K562 (cell line): Measurements from ENCODE around the gene WNT16. TPM values are rescaled to one million over a fixed set of nuclear protein-coding genes. Genes with fewer than 3 reads are reported as not detected.

Source experiments
- ATAC-seq: fragments of 200-7000 bp; cut with Tn5 transposase; 3 replicates; pipeline ENCODE4 v1.9.1; 2020; ENCODE audit warnings: moderate library complexity
- BruUV-seq: library from RNA; stranded (reverse); fragments of 400-500 nt; replicated peaks from 2 replicates; lab custom pipeline; 2021; lab: Mats Ljungman, UMichigan
- CTCF ChIA-PET: fragments of 300-600 bp; formaldehyde crosslinking; extraction: SDS; loops from one replicate; lab custom pipeline; 2021; ENCODE audit warnings: low intra/inter-chr PET ratio; lab: Yijun Ruan, JAX
- POLR2A ChIA-PET: fragments of 300-600, 350-650 bp; sonication (Branson Sonifier 250); formaldehyde crosslinking; extraction: SDS; loops from one replicate; lab custom pipeline; 2021; ENCODE audit warnings: antibody characterized with exemption, inconsistent platforms; lab: Yijun Ruan, JAX
- DNase-seq, 4 experiments: peaks; one replicate each; pipeline versions ENCODE4 v3.0.0 to v3.0.0-alpha.2; 2011 to 2018; ENCODE audit warnings: low spot score in 3 of 4, mixed read lengths in 3 of 4; ENCODE audit errors: extremely low read depth in 1 of 4
- FAIRE-seq: peaks from 2 replicates; lab custom pipeline; 2011; peaks lifted over from hg19 to GRCh38; lab: Jason Lieb, UNC
- H2AFZ ChIP-seq: 2 replicates; pipeline ENCODE4 v1.6.0; 2011; ENCODE audit warnings: low read depth, low read length, control low read depth, inconsistent platforms
- H3K27ac ChIP-seq: fragments of 200-600 bp; 3 replicates; pipeline ENCODE4 v1.8.0; 2011; ENCODE audit warnings: low read depth, mild to moderate bottlenecking, control low read depth, inconsistent platforms, low read length, moderate library complexity, mixed read lengths; ENCODE audit errors: extremely low read depth
- H3K27me3 ChIP-seq, 2 experiments: fragments of 300-600 bp in 1 of 2; 2 replicates in 1 of 2; 3 replicates in 1 of 2; pipeline versions ENCODE4 v1.6.0 to v1.8.0; 2011; ENCODE audit warnings: inconsistent platforms in 2 of 2, low read length in 2 of 2, mild to moderate bottlenecking in 1 of 2, mixed read lengths in 1 of 2, moderate library complexity in 1 of 2; ENCODE audit not compliant: control insufficient read depth in 2 of 2, insufficient read depth in 2 of 2
- H3K36me3 ChIP-seq: fragments of 300-600 bp; 3 replicates; pipeline ENCODE4 v1.8.0; 2011; ENCODE audit warnings: mild to moderate bottlenecking, low read length, inconsistent platforms; ENCODE audit not compliant: control insufficient read depth, insufficient read depth
- H3K4me1 ChIP-seq, 2 experiments: fragments of 200-600 bp in 1 of 2; replicated peaks in 1 of 2; 2 replicates in 1 of 2; 3 replicates in 1 of 2; pipeline versions ENCODE4 v1.5.1 to v1.8.0; 2011; ENCODE audit warnings: inconsistent platforms in 2 of 2, low read length in 2 of 2, mild to moderate bottlenecking in 1 of 2, mixed read lengths in 1 of 2, moderate library complexity in 1 of 2; ENCODE audit not compliant: control insufficient read depth in 2 of 2, insufficient read depth in 2 of 2
- H3K4me2 ChIP-seq: 2 replicates; pipeline ENCODE4 v1.6.1; 2011; ENCODE audit warnings: low read length, control low read depth, inconsistent platforms, mixed read lengths; ENCODE audit not compliant: insufficient read depth
- H3K4me3 ChIP-seq: fragments of 200-600 bp; sonication (generic), shearing (Covaris generic); 2 replicates; pipeline ENCODE4 v1.5.1; 2016; ENCODE audit warnings: control low read depth, inconsistent platforms
- H3K79me2 ChIP-seq: fragments of 200-600 bp; 3 replicates; pipeline ENCODE4 v1.8.0; 2011; ENCODE audit warnings: low read length, inconsistent platforms; ENCODE audit not compliant: control insufficient read depth, insufficient read depth
- H3K9ac ChIP-seq, 2 experiments: 2 replicates each; pipeline versions ENCODE4 v1.6.0 to v1.6.1; 2011; ENCODE audit warnings: low read depth in 2 of 2, low read length in 2 of 2, control low read depth in 1 of 2, inconsistent platforms in 1 of 2, mild to moderate bottlenecking in 1 of 2, mixed read lengths in 1 of 2; ENCODE audit not compliant: insufficient read depth in 1 of 2
- H3K9me1 ChIP-seq: one replicate; pipeline ENCODE4 v1.6.0; 2011; ENCODE audit warnings: inconsistent platforms, mild to moderate bottlenecking, low read length, moderate library complexity; ENCODE audit not compliant: control insufficient read depth, insufficient read depth
- H3K9me3 ChIP-seq: replicated peaks from 2 replicates; pipeline ENCODE4 v1.5.1; 2011; ENCODE audit warnings: low read depth, low read length, inconsistent platforms; ENCODE audit not compliant: control insufficient read depth, insufficient read depth
- H4K20me1 ChIP-seq: replicated peaks from 2 replicates; pipeline ENCODE4 v1.6.1; 2011; ENCODE audit warnings: low read length, inconsistent platforms, mixed read lengths; ENCODE audit not compliant: control insufficient read depth, insufficient read depth
- ATF7 ChIP-seq: fragments of 450-650 bp; IDR thresholded peaks from 2 replicates; pipeline ENCODE4 v1.7.1; 2014; ENCODE audit warnings: mild to moderate bottlenecking, moderate library complexity
- CEBPB ChIP-seq: fragments of 450-650 bp; IDR thresholded peaks from 2 replicates; pipeline ENCODE4 v1.6.1; 2016; ENCODE audit warnings: missing genetic modification characterization, missing compliant biosample characterization
- CEBPG ChIP-seq, 3 experiments: fragments of 200-800 bp in 1 of 3; sonication (Bioruptor generic) in 1 of 3; sonication (generic) in 1 of 3; formaldehyde crosslinking in 1 of 3; IDR thresholded peaks in 2 of 3; conservative IDR thresholded peaks in 1 of 3; 2 replicates each; pipeline versions ENCODE4 v1.6.1 to v1.8.0; 2016 to 2022; ENCODE audit warnings: missing compliant biosample characterization in 2 of 3, missing genetic modification characterization in 2 of 3, mild to moderate bottlenecking in 1 of 3, missing genetic modification reagents in 1 of 3
- CSDE1 ChIP-seq, 2 experiments: fragments of 450-650 bp; IDR thresholded peaks; 2 replicates each; pipeline ENCODE4 v1.6.1; 2016; ENCODE audit warnings: mild to moderate bottlenecking in 1 of 2
- ETV1 ChIP-seq: fragments of 450-650 bp; conservative IDR thresholded peaks from 2 replicates; pipeline ENCODE4 v1.6.1; 2016; ENCODE audit warnings: missing genetic modification characterization, control low read depth, low read depth, missing compliant biosample characterization
- FOS ChIP-seq: IDR thresholded peaks from 3 replicates; pipeline ENCODE4 v1.6.1; 2011; ENCODE audit not compliant: insufficient read length; ENCODE audit errors: extremely low read depth
- HNRNPL ChIP-seq: fragments of 200-400 bp; formaldehyde crosslinking; IDR thresholded peaks from 2 replicates; pipeline ENCODE4 v1.6.1; 2017; ENCODE audit warnings: low read depth, mild to moderate bottlenecking, low read length
- MEF2D ChIP-seq: conservative IDR thresholded peaks from 2 replicates; pipeline ENCODE4 v1.6.1; 2016; ENCODE audit warnings: low read depth, missing genetic modification characterization, missing compliant biosample characterization
- NR2C2 ChIP-seq, 2 experiments: fragments of 200-800 bp in 1 of 2; sonication (Bioruptor generic) in 1 of 2; sonication (generic) in 1 of 2; formaldehyde crosslinking in 1 of 2; IDR thresholded peaks; 2 replicates each; pipeline versions ENCODE4 v1.6.1 to v1.8.0; 2016 to 2022; ENCODE audit warnings: mild to moderate bottlenecking in 1 of 2, missing compliant biosample characterization in 1 of 2, missing genetic modification characterization in 1 of 2, missing genetic modification reagents in 1 of 2
- ZNF280A ChIP-seq: fragments of 450-650 bp; IDR thresholded peaks from 2 replicates; pipeline ENCODE4 v1.6.1; 2018; ENCODE audit warnings: mild to moderate bottlenecking, low read depth; ENCODE audit not compliant: partially characterized antibody
- ZNF431 ChIP-seq: sonication (generic); formaldehyde crosslinking; IDR thresholded peaks from 2 replicates; pipeline ENCODE4 v1.8.0; 2022; ENCODE audit warnings: mild to moderate bottlenecking, missing genetic modification reagents
- ZNF740 ChIP-seq, 3 experiments: fragments of 200-800 bp in 1 of 3; sonication (Bioruptor generic) in 1 of 3; sonication (generic) in 1 of 3; formaldehyde crosslinking in 1 of 3; IDR thresholded peaks; 2 replicates each; pipeline versions ENCODE4 v1.6.1 to v1.8.0; 2016 to 2022; ENCODE audit warnings: mild to moderate bottlenecking in 2 of 3, missing compliant biosample characterization in 2 of 3, missing genetic modification characterization in 2 of 3, missing genetic modification reagents in 1 of 3
- ZNF764 ChIP-seq: fragments of 250-450 bp; sonication (Bioruptor Pico); IDR thresholded peaks from 2 replicates; pipeline ENCODE4 v1.4.0; 2020; ENCODE audit warnings: low read depth, mild to moderate bottlenecking, moderate library complexity
- WGBS: fragments of 100-300 bp; shearing (Covaris generic); methylation state at CpG from one replicate; pipeline ENCODE4 v1.1.6; 2016; ENCODE audit warnings: low coverage, mixed read lengths; ENCODE audit not compliant: insufficient coverage; ENCODE audit errors: missing lambda C conversion rate; 5-methylcytosine and 5-hydroxymethylcytosine counted together
- in situ Hi-C: fragments of 300-500 bp; cut with MboI; formaldehyde crosslinking; loops from 4 replicates; pipeline ENCODE4 v1.15.0; 2018; ENCODE audit warnings: inconsistent platforms, mixed read lengths
- intact Hi-C: fragments of 100-400 bp; cut with micrococcal nuclease; formaldehyde crosslinking; loops from 2 replicates; pipeline ENCODE4 v1.14.2; 2022
- polyA plus RNA-seq, 8 experiments: library from polyadenylated mRNA; depleted of rRNA in 4 of 8; stranded (reverse) in 5 of 8; unstranded in 3 of 8; fragments of >200 nt; fragmentation: Nextera tagmentation in 2 of 8; fragmentation: Illumina TruSeq in 1 of 8; extraction: Ambion mirVana in 2 of 8; extraction: Trizol in 1 of 8; gene quantifications; 2 replicates each; pipeline versions ENCODE4 v1.2.1 to v1.2.3, GENCODE V29; 2011 to 2014; ENCODE audit warnings: inconsistent platforms in 1 of 8, missing spikeins in 1 of 8
- total RNA-seq, 7 experiments: library from RNA; depleted of rRNA in 6 of 7; stranded (reverse); fragments of >200 nt in 6 of 7; fragmentation: Illumina TruSeq in 2 of 7; extraction: Trizol in 2 of 7; gene quantifications; 2 replicates each; pipeline versions ENCODE4 v1.2.1 to v1.2.3, GENCODE V29; 2011 to 2021; ENCODE audit warnings: low replicate concordance in 1 of 7

Gene WNT16
- total and polyA plus RNA-seq, 9 of the 15 experiments (the other 6 are each of a cell fraction or from before 2014, with no cell fraction given) = 0.06 to 0.07 TPM; not detected in 7

- TF ChIP-seq HNRNPL (no peak), CEBPG (CRISPR knock-in tag; IDR thresholded peaks at IDR 0.05) (no peak), CEBPG (tag; conservative IDR thresholded peaks at IDR 0.05 in 1 of 2, IDR thresholded peaks at IDR 0.05 in 1 of 2) (peak in 1 of 2 experiments; percentile 65; a peak in 2 of 4 replicates), CEBPB (tag) (peak; percentile 55)
- WGBS = 86% methylated on average over 2 of the region's 2 CpGs
- in situ Hi-C loops = no loop called here
- no TSS peak for BruUV-seq
- no peaks in the 10 kb centered on the region for H3K9me3 ChIP-seq
- peaks cover 4% of the 10 kb centered on the region; the same call in 1 of the 3 replicates for H3K36me3 ChIP-seq
- no peak for FAIRE-seq
- no peak overlapping the region for H2AFZ ChIP-seq
- no peaks in the 10 kb centered on the region for H3K79me2 ChIP-seq
- H4K20me1 ChIP-seq = no peaks in the 10 kb centered on the region
- CTCF ChIA-PET = no interaction called here
- no peaks in the 10 kb centered on the region for H3K27me3 ChIP-seq
- ATAC-seq = no peak
- H3K9ac ChIP-seq = no peak overlapping the region
- H3K4me2 ChIP-seq = no peak overlapping the region
- intact Hi-C loops = no loop called here
- H3K27ac ChIP-seq = no peak overlapping the region
- H3K4me1 ChIP-seq = no peaks in the 10 kb centered on the region
- no peak for DNase-seq
- no peak overlapping the region for H3K4me3 ChIP-seq
- H3K9me1 ChIP-seq = no peaks in the 10 kb centered on the region
- POLR2A ChIA-PET = no interaction called here
Measured at GRCh38 chr7:121344093-121344492, 15.3 kb downstream of the WNT16 start.

GRCh38 chr7:121344497-121344896, 15.7 kb downstream of the WNT16 start:
- ChIA-PET POLR2A (no interaction called here), CTCF (no interaction called here)
- Histone ChIP-seq H3K9me1 (no peaks in the 10 kb centered on the region), H3K36me3 (peaks cover 4% of the 10 kb centered on the region; the same call in 1 of the 3 replicates), H3K9ac (no peak overlapping the region), H3K4me2 (no peak overlapping the region), H2AFZ (no peak overlapping the region), H3K4me3 (no peak overlapping the region), H3K9me3 (no peaks in the 10 kb centered on the region), H4K20me1 (no peaks in the 10 kb centered on the region), H3K27me3 (no peaks in the 10 kb centered on the region), H3K79me2 (no peaks in the 10 kb centered on the region), H3K4me1 (no peaks in the 10 kb centered on the region), H3K27ac (no peak overlapping the region)
- peak; percentile 43; the same call in 1 of the 3 replicates for ATAC-seq
- intact Hi-C loops = no loop called here
- FAIRE-seq = no peak
- BruUV-seq = no TSS peak
- no peak for DNase-seq
- TF ChIP-seq FOS (no peak), MEF2D (no peak), ETV1 (tag) (no peak), ATF7 (no peak), ZNF280A (no peak), NR2C2 (CRISPR knock-in tag; IDR thresholded peaks at IDR 0.05) (no peak), NR2C2 (tag; IDR thresholded peaks at IDR 0.05) (no peak), CSDE1 (IDR thresholded peaks at IDR 0.05) (no peak), ZNF764 (no peak), ZNF431 (CRISPR knock-in tag) (no peak), ZNF740 (CRISPR knock-in tag; IDR thresholded peaks at IDR 0.05) (no peak), ZNF740 (tag; IDR thresholded peaks at IDR 0.05) (no peak)
- in situ Hi-C loops = no loop called here
- whole genome bisulfite sequencing = 35% methylated on average over 1 of the region's 1 CpG
